Loucy (cell line): Measurements from ENCODE around the gene NPR3.

Experiments
- CTCF ChIP-seq: fragments of 200-600 bp; sonication (generic); conservative IDR thresholded peaks from 2 replicates; pipeline ENCODE4 v1.5.1; 2014; ENCODE audit warnings: mild to moderate bottlenecking, antibody characterized with exemption, low read length
- EZH2phosphoT487 ChIP-seq: fragments of 200-600 bp; IDR thresholded peaks from 2 replicates; pipeline ENCODE4 v1.6.1; 2018; ENCODE audit warnings: antibody characterized with exemption, mild to moderate bottlenecking, moderate library complexity, borderline replicate concordance

DNA sequence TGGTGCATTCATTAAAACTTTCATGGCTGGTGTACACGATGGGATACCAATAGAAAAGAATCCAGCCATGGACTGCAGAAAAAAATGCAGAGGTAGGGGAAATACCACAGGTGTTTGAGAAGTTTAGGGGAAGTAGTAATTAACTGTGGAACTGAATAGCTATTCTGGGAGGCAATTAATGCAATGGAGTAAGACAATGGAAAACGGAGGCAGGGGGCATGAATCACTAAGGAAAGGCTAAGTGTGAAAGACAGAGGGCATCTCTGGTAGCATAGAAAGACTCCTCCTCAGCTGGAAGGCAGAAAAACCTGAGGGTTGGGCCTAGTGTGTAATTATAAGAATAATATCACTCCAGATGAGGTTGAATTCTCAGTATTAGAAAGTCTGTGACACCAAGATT, 30.9 kb upstream of the NPR3 start:
- TF ChIP-seq CTCF: no peak
- no peak for TF ChIP-seq EZH2phosphoT487
